Kidney epithelial cell (primary cell): ENCODE measurements around the gene MBOAT2. TPM values are rescaled to one million over a fixed set of nuclear protein-coding genes. Genes with fewer than 3 reads are reported as not detected.
A peak's percentile ranks its signal among the peaks of the same experiment; 100 is the strongest.

Experiments
- DNase-seq: peaks from one replicate; pipeline ENCODE4 v3.0.0-alpha.2; 2010; ENCODE audit warnings: low read depth
- H3K27me3 ChIP-seq: 2 replicates; pipeline ENCODE4 v1.6.0; 2011; ENCODE audit warnings: low read length; ENCODE audit not compliant: control insufficient read depth, insufficient read depth
- H3K36me3 ChIP-seq: 2 replicates; pipeline ENCODE4 v1.5.1; 2011; ENCODE audit warnings: low read length; ENCODE audit not compliant: control insufficient read depth, insufficient read depth
- H3K4me3 ChIP-seq: 2 replicates; pipeline ENCODE4 v1.5.1; 2011; ENCODE audit warnings: low read depth, mild to moderate bottlenecking, control low read depth, low read length
- CTCF ChIP-seq: IDR thresholded peaks from 2 replicates; pipeline ENCODE4 v1.5.1; 2011; ENCODE audit warnings: mild to moderate bottlenecking, moderate library complexity, low read length, control low read depth, inconsistent platforms; ENCODE audit not compliant: insufficient read depth, poor library complexity, severe bottlenecking
- total RNA-seq: library from RNA; depleted of rRNA; stranded (reverse); fragments of >200 nt; gene quantifications from 2 replicates; pipeline ENCODE4 v1.2.3, GENCODE V29; 2015

Gene MBOAT2
- total RNA-seq, 1 donor from 2014 or later, result 32.2 TPM

- H3K27me3 ChIP-seq, result no peaks in the 10 kb centered on the region
- no peak for DNase-seq
- no peak overlapping the region for H3K4me3 ChIP-seq
- peaks cover 2% of the 10 kb centered on the region for H3K36me3 ChIP-seq
- TF ChIP-seq CTCF, result no peak
These were observed 126.2 kb downstream of the MBOAT2 start for GRCh38 chr2:8877332-8877731.

- no peaks in the 10 kb centered on the region for H3K27me3 ChIP-seq
- TF ChIP-seq CTCF, result no peak
- H3K4me3 ChIP-seq, result no peak overlapping the region
- DNase-seq, result peak; percentile 65
- H3K36me3 ChIP-seq, result peaks cover 4% of the 10 kb centered on the region
These were observed 126.9 kb downstream of the MBOAT2 start for GRCh38 chr2:8876628-8877027.

GRCh38 chr2:8872821-8873432 lies 130.6 kb downstream of the MBOAT2 start:
- peak; percentile 62 for TF ChIP-seq CTCF
- peak; percentile 55 for DNase-seq
- peaks cover 1% of the 10 kb centered on the region for H3K36me3 ChIP-seq

GRCh38 chr2:8870441-8870840 lies 133.0 kb downstream of the MBOAT2 start:
- H3K4me3 ChIP-seq, result no peak overlapping the region
- DNase-seq, result no peak
- peaks cover 1% of the 10 kb centered on the region for H3K36me3 ChIP-seq
- TF ChIP-seq CTCF, result no peak
- no peaks in the 10 kb centered on the region for H3K27me3 ChIP-seq

More at GRCh38 chr2:8872821-8873432, 130.6 kb downstream of the MBOAT2 start:
- Histone ChIP-seq H3K27me3 (no peaks in the 10 kb centered on the region), H3K4me3 (no peak overlapping the region)

GRCh38 chr2:8867363-8867762 lies 136.1 kb downstream of the MBOAT2 start:
- no peak for TF ChIP-seq CTCF
- H3K27me3 ChIP-seq, result no peaks in the 10 kb centered on the region
- peaks cover 1% of the 10 kb centered on the region for H3K36me3 ChIP-seq
- no peak overlapping the region for H3K4me3 ChIP-seq
- no peak for DNase-seq

GRCh38 chr2:8863331-8863953 lies 140.0 kb downstream of the MBOAT2 start:
- Histone ChIP-seq H3K36me3 (no peaks in the 10 kb centered on the region), H3K4me3 (no peak overlapping the region), H3K27me3 (no peaks in the 10 kb centered on the region)
- TF ChIP-seq CTCF, result no peak
- no peak for DNase-seq
